H1 (cell line): Measurements from ENCODE around the gene RNF31. TPM values are rescaled to one million over a fixed set of nuclear protein-coding genes. Genes with fewer than 3 reads are reported as not detected.

Source experiments
- CTCF ChIA-PET: fragments of 300-600 bp; sonication (Branson Sonifier 250); formaldehyde crosslinking; loops from one replicate; lab custom pipeline; 2021; ENCODE audit not compliant: partially characterized antibody; lab: Charles Lee
- POLR2A ChIA-PET: fragments of 300-600 bp; sonication (Branson Sonifier 250); formaldehyde crosslinking; loops from one replicate; lab custom pipeline; 2021; ENCODE audit warnings: inconsistent platforms; ENCODE audit not compliant: partially characterized antibody; lab: Charles Lee
- DNase-seq, 2 experiments: peaks; one replicate each; pipeline versions ENCODE4 v3.0.0 to v3.0.0-alpha.2; 2010 to 2022; ENCODE audit warnings: low spot score in 2 of 2, low read depth in 1 of 2, mixed read lengths in 1 of 2
- FAIRE-seq: peaks from 2 replicates; lab custom pipeline; 2011; peaks lifted over from hg19 to GRCh38; lab: Jason Lieb, UNC
- H2AFZ ChIP-seq: 2 replicates; pipeline ENCODE4 v1.8.1; 2012; ENCODE audit warnings: low read length, inconsistent platforms
- H2AK5ac ChIP-seq: 2 replicates; pipeline ENCODE4 v1.6.1; 2013; ENCODE audit warnings: low read depth, low read length
- H2BK120ac ChIP-seq: replicated peaks from 2 replicates; pipeline ENCODE3; 2013; ENCODE audit warnings: low read depth, low read length, inconsistent platforms
- H2BK12ac ChIP-seq: 2 replicates; pipeline ENCODE4 v1.6.1; 2013; ENCODE audit warnings: low read depth, low read length
- H2BK15ac ChIP-seq: 2 replicates; pipeline ENCODE4 v1.6.1; 2013; ENCODE audit warnings: low read length
- H2BK20ac ChIP-seq: 2 replicates; pipeline ENCODE4 v1.6.1; 2013; ENCODE audit warnings: low read length
- H2BK5ac ChIP-seq: 2 replicates; pipeline ENCODE4 v1.6.1; 2013; ENCODE audit warnings: low read depth, low read length
- H3K14ac ChIP-seq: 2 replicates; pipeline ENCODE4 v1.6.1; 2013; ENCODE audit warnings: inconsistent platforms; ENCODE audit not compliant: insufficient read length
- H3K18ac ChIP-seq: 2 replicates; pipeline ENCODE4 v1.6.1; 2013; ENCODE audit warnings: low read length; ENCODE audit errors: extremely low read depth
- H3K23ac ChIP-seq: 2 replicates; pipeline ENCODE4 v1.6.1; 2013; ENCODE audit warnings: inconsistent platforms; ENCODE audit not compliant: insufficient read length
- H3K23me2 ChIP-seq: 2 replicates; pipeline ENCODE4 v1.6.1; 2013; ENCODE audit warnings: low read depth, low read length
- H3K27ac ChIP-seq: 2 replicates; pipeline ENCODE4 v1.6.1; 2011; ENCODE audit warnings: low read depth, low read length, inconsistent platforms
- H3K27me3 ChIP-seq, 4 experiments: replicated peaks in 1 of 4; 1 replicate in 1 of 4; 2 replicates in 3 of 4; pipeline versions ENCODE4 v1.6.1 to v1.8.1; 2011 to 2013; ENCODE audit warnings: low read length in 3 of 4, mild to moderate bottlenecking in 3 of 4, inconsistent platforms in 2 of 4, mixed read lengths in 2 of 4, moderate library complexity in 1 of 4; ENCODE audit not compliant: control insufficient read depth in 3 of 4, insufficient read depth in 3 of 4; ENCODE audit errors: extremely low read depth in 1 of 4
- H3K36me3 ChIP-seq, 4 experiments: 2 replicates each; pipeline versions ENCODE4 v1.6.1 to v1.8.1; 2011 to 2013; ENCODE audit warnings: mild to moderate bottlenecking in 4 of 4, low read length in 3 of 4, moderate library complexity in 2 of 4, control low read depth in 1 of 4, inconsistent platforms in 1 of 4; ENCODE audit not compliant: insufficient read depth in 4 of 4, control insufficient read depth in 2 of 4
- H3K4ac ChIP-seq: replicated peaks from 2 replicates; pipeline ENCODE3; 2013; ENCODE audit warnings: low read length, low read depth, mixed read lengths, inconsistent platforms; ENCODE audit not compliant: insufficient read length
- H3K4me1 ChIP-seq, 4 experiments: replicated peaks in 1 of 4; 1 replicate in 1 of 4; 2 replicates in 3 of 4; pipeline versions ENCODE4 v1.6.1 to v1.8.1; 2011 to 2013; ENCODE audit warnings: low read length in 3 of 4, inconsistent platforms in 2 of 4, mixed read lengths in 1 of 4; ENCODE audit not compliant: insufficient read depth in 4 of 4, control insufficient read depth in 3 of 4
- H3K4me2 ChIP-seq, 2 experiments: 2 replicates each; pipeline versions ENCODE4 v1.6.1 to v1.8.1; 2011 to 2013; ENCODE audit warnings: low read depth in 2 of 2, low read length in 2 of 2, control low read depth in 1 of 2, inconsistent platforms in 1 of 2, mild to moderate bottlenecking in 1 of 2; ENCODE audit not compliant: insufficient read depth in 1 of 2
- H3K4me3 ChIP-seq, 4 experiments: fragments of 200-600, 300-600 bp in 1 of 4; sonication (generic), shearing (Covaris generic), sonication (Bioruptor Twin) in 1 of 4; 2 replicates each; pipeline versions ENCODE4 v1.5.1 to v1.8.1; 2011 to 2016; ENCODE audit warnings: low read length in 4 of 4, low read depth in 3 of 4, control low read depth in 2 of 4, inconsistent platforms in 2 of 4, mild to moderate bottlenecking in 2 of 4, mixed read lengths in 1 of 4, moderate library complexity in 1 of 4; ENCODE audit not compliant: insufficient read depth in 2 of 4; ENCODE audit errors: extremely low read depth in 1 of 4
- H3K56ac ChIP-seq: replicated peaks from 2 replicates; pipeline ENCODE3; 2013; ENCODE audit warnings: low read depth, mild to moderate bottlenecking, mixed read lengths, low read length, inconsistent platforms; ENCODE audit not compliant: insufficient read length
- H3K79me1 ChIP-seq: 2 replicates; pipeline ENCODE4 v1.6.1; 2013; ENCODE audit warnings: low read depth, low read length, control low read depth
- H3K79me2 ChIP-seq, 2 experiments: 2 replicates each; pipeline versions ENCODE4 v1.6.1 to v1.8.1; 2012 to 2013; ENCODE audit warnings: low read length in 2 of 2, mild to moderate bottlenecking in 2 of 2, inconsistent platforms in 1 of 2; ENCODE audit not compliant: insufficient read depth in 2 of 2, control insufficient read depth in 1 of 2
- H3K9ac ChIP-seq, 4 experiments: replicated peaks in 1 of 4; 1 replicate in 1 of 4; 2 replicates in 3 of 4; pipeline versions ENCODE4 v1.6.1 to v1.8.1; 2011 to 2013; ENCODE audit warnings: low read depth in 3 of 4, low read length in 3 of 4, control low read depth in 2 of 4, mild to moderate bottlenecking in 2 of 4, moderate library complexity in 2 of 4, inconsistent platforms in 1 of 4; ENCODE audit errors: extremely low read depth in 1 of 4
- H3K9me3 ChIP-seq, 2 experiments: 2 replicates each; pipeline versions ENCODE4 v1.6.1 to v1.8.1; 2012 to 2013; ENCODE audit warnings: mild to moderate bottlenecking in 2 of 2, moderate library complexity in 2 of 2, control low read depth in 1 of 2, inconsistent platforms in 1 of 2, low read depth in 1 of 2, low read length in 1 of 2, mixed read lengths in 1 of 2; ENCODE audit not compliant: insufficient read depth in 2 of 2
- H4K20me1 ChIP-seq, 2 experiments: replicated peaks in 1 of 2; 2 replicates each; pipeline versions ENCODE3 to v1.8.1; 2011 to 2013; ENCODE audit warnings: inconsistent platforms in 2 of 2, low read length in 2 of 2, mild to moderate bottlenecking in 1 of 2; ENCODE audit not compliant: insufficient read depth in 2 of 2, control insufficient read depth in 1 of 2
- H4K5ac ChIP-seq: 2 replicates; pipeline ENCODE4 v1.6.1; 2013; ENCODE audit warnings: low read length, low read depth, mixed read lengths, inconsistent platforms; ENCODE audit not compliant: insufficient read length
- H4K8ac ChIP-seq: 2 replicates; pipeline ENCODE4 v1.8.0; 2013; ENCODE audit warnings: mild to moderate bottlenecking, moderate library complexity, low read length, inconsistent platforms; ENCODE audit not compliant: insufficient read depth; ENCODE audit errors: extremely low read depth
- H4K91ac ChIP-seq: replicated peaks from 2 replicates; pipeline ENCODE3; 2013; ENCODE audit warnings: low read length, mixed read lengths, inconsistent platforms; ENCODE audit not compliant: insufficient read length
- CBX5 ChIP-seq: fragments of 300-800, 300-1000 bp; sonication (generic); IDR thresholded peaks from 2 replicates; pipeline ENCODE4 v1.7.1; 2016; ENCODE audit warnings: antibody characterized with exemption, low read length, low read depth
- CEBPB ChIP-seq: IDR thresholded peaks from 2 replicates; pipeline ENCODE4 v1.6.1; 2012; ENCODE audit warnings: low read depth, low read length
- CREB1 ChIP-seq: IDR thresholded peaks from 2 replicates; pipeline ENCODE4 v1.6.1; 2012; ENCODE audit warnings: inconsistent platforms
- GTF2F1 ChIP-seq: IDR thresholded peaks from 2 replicates; pipeline ENCODE4 v1.6.1; 2012; ENCODE audit warnings: low read depth, low read length, improper control_type of control experiment, borderline replicate concordance
- HDAC6 ChIP-seq: IDR thresholded peaks from one replicate; pipeline ENCODE4 v1.7.1; 2012; ENCODE audit warnings: low read depth, mild to moderate bottlenecking, inconsistent platforms, low read length, moderate library complexity
- POLR2AphosphoS5 ChIP-seq: IDR thresholded peaks from 2 replicates; pipeline ENCODE4 v1.6.1; 2011; ENCODE audit warnings: low read depth, low read length
- RFX5 ChIP-seq: IDR thresholded peaks from 2 replicates; pipeline ENCODE4 v1.6.1; 2011; ENCODE audit warnings: low read depth, low read length, improper control_type of control experiment, borderline replicate concordance
- SAP30 ChIP-seq: fragments of 300-600 bp; sonication (generic); IDR thresholded peaks from 2 replicates; pipeline ENCODE4 v1.7.1; 2012; ENCODE audit warnings: low read length, moderate library complexity, mild to moderate bottlenecking, inconsistent platforms; ENCODE audit not compliant: insufficient read depth, insufficient replicate concordance
- SP1 ChIP-seq: IDR thresholded peaks from 2 replicates; pipeline ENCODE4 v1.6.1; 2011; ENCODE audit warnings: low read depth, low read length
- TAF7 ChIP-seq: optimal IDR thresholded peaks from 2 replicates; pipeline ENCODE3; 2011; ENCODE audit warnings: low read depth, mild to moderate bottlenecking, inconsistent platforms, low read length, moderate library complexity, borderline replicate concordance
- TBP ChIP-seq: IDR thresholded peaks from 2 replicates; pipeline ENCODE4 v1.6.1; 2011; ENCODE audit warnings: low read depth, low read length, improper control_type of control experiment
- WGBS, 2 experiments: shearing (Covaris generic) in 1 of 2; methylation state at CpG; one replicate each; pipeline versions ENCODE4 v1.1.6 to v1.1.7; 2013 to 2015; ENCODE audit warnings: low lambda C conversion rate in 2 of 2, mixed read lengths in 2 of 2, inconsistent platforms in 1 of 2, low coverage in 1 of 2, missing lambda C conversion rate in 1 of 2; ENCODE audit not compliant: insufficient replicate concordance in 2 of 2, insufficient coverage in 1 of 2, insufficient read length in 1 of 2; ENCODE audit errors: extremely low coverage in 1 of 2, missing lambda C conversion rate in 1 of 2; 5-methylcytosine and 5-hydroxymethylcytosine counted together
- polyA plus RNA-seq, 7 experiments: library from polyadenylated mRNA; depleted of rRNA in 3 of 7; stranded (reverse) in 5 of 7; unstranded in 2 of 7; fragments of >200 nt in 5 of 7; fragments of 200-250 nt in 2 of 7; gene quantifications; 1 replicate in 5 of 7; 2 replicates in 1 of 7; 4 replicates in 1 of 7; pipeline versions ENCODE4 v1.2.1 to v1.2.3, GENCODE V29; 2011 to 2013; ENCODE audit warnings: missing spikeins in 2 of 7, mixed read lengths in 2 of 7
- total RNA-seq: library from RNA; stranded (reverse); fragmentation: NEBNext Ultra II Directional; extraction: Animal tissue kit (Norgen Biotek cat#: 25700); gene quantifications from 2 replicates; pipeline ENCODE4 v1.2.1, GENCODE V29; 2021

Gene RNF31
- total and polyA plus RNA-seq, 2 of the 8 experiments (the other 6 are each of a cell fraction or from before 2014, with no cell fraction given) = 17.5 to 72.0 TPM

DNA sequence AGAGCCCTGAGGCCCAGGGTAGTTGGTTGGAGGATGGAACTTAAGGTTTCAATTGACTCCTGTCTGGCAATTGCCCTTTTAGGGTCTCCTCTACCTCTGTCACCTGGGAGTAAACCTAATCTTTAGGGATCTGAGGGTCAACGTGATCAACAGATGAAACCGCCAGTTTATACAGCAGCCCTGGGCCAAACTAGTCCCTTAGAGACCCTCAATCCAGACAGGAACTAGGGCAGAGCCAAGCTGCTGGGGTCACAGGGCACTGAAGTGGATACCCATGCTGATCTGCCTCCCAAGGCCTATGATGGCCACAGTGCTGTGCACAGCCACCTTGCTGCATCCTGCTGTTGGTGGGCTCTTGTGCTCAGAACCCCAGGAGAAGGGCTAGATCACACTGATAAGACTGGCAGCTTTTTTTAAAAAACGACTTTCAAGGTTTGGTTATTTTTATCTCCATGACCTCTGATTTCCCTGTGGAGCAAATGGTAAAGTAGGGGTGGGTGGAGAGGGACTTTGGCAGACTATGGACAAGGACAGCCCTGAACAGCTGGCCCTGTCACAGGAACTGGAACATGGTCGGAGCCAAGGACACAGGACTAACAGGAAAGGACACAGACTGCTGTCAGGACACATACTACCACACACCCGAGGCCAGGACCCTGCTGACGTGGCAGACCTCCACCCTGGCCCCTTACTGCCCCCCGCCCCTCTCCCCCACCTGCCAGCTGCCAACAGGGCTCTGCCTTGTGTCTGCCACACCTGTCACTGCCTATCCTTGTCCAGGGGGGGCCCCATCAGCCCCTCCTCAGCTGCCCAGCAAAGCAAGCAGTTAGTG is 16.4 kb upstream of the RNF31 start:
- Histone ChIP-seq H3K4me2 (no peak overlapping the region), H3K4ac (no peak overlapping the region), H3K23ac (no peak overlapping the region), H4K91ac (no peak overlapping the region), H2BK15ac (0 out of 2 replicates have a peak overlapping the region, but pooled peaks have one; percentile 5), H3K4me1 (peaks cover 0 to 3% (median under 1%) of the 10 kb centered on the region in 4 experiments; a peak in 3 of 7 replicates), H2AFZ (no peak overlapping the region), H3K14ac (no peak overlapping the region), H3K4me3 (no peak overlapping the region), H2BK5ac (no peak overlapping the region), H3K27ac (no peak overlapping the region), H3K79me1 (no peaks in the 10 kb centered on the region), H2BK12ac (no peak overlapping the region), H3K79me2 (no peaks in the 10 kb centered on the region), H3K9ac (no peak overlapping the region), H3K9me3 (no peaks in the 10 kb centered on the region), H2BK120ac (no peak overlapping the region), H3K36me3 (no peaks in the 10 kb centered on the region), H2AK5ac (no peak overlapping the region), H3K18ac (no peak overlapping the region), H4K8ac (no peak overlapping the region), H2BK20ac (no peak overlapping the region), H3K23me2 (peaks cover 5% of the 10 kb centered on the region; the same call in 1 of the 2 replicates), H4K5ac (no peak overlapping the region), H3K56ac (no peak overlapping the region), H4K20me1 (no peaks in the 10 kb centered on the region), H3K27me3 (no peaks in the 10 kb centered on the region)
- no peak for TF ChIP-seq TAF7
- no peak for TF ChIP-seq CEBPB
- no peak for TF ChIP-seq GTF2F1
- TF ChIP-seq RFX5 = no peak
- TF ChIP-seq POLR2AphosphoS5 = no peak
- no peak for TF ChIP-seq CREB1
- TF ChIP-seq TBP = no peak
- no peak for TF ChIP-seq CBX5
- no peak for TF ChIP-seq SAP30
- TF ChIP-seq SP1 = no peak
- no peak for TF ChIP-seq HDAC6
- POLR2A ChIA-PET = interaction anchor here (0.6 to 11.1 kb wide), 6 partner anchors 9 to 46 kb away, joined by 3 to 96 read pairs (median 6); partner anchors contain the start of genes DCAF11, EMC9 and NRL
- no peak for DNase-seq
- 81% methylated on average over 6 of the region's 7 CpGs; no CpG with 5 or more reads in 1 of the 2 experiments for WGBS, 2 experiments
- CTCF ChIA-PET = interaction anchor here (0.9 kb wide), 1 partner anchor 140 kb away, joined by 3 read pairs; the partner anchor contains the start of gene RABGGTA
- FAIRE-seq = no peak
